Smooth muscle cell (in vitro differentiated cells): ENCODE results near the gene SLC35A5. TPM values are rescaled to one million over a fixed set of nuclear protein-coding genes. Genes with fewer than 3 reads are reported as not detected.
"Not testable (repeated sequence)": the region's sequence is repeated elsewhere in the genome, so short reads cannot be mapped to it uniquely, and the experiment has no call there.

ENCODE experiments used
- DNase-seq: peaks from one replicate; lab custom pipeline; 2025; ENCODE audit not compliant: unreplicated experiment; lab: John Stamatoyannopoulos, UW
- H2AFZ ChIP-seq: fragments of 200-600 bp; sonication (generic); 2 replicates; pipeline ENCODE4 v1.6.0; 2016; ENCODE audit warnings: antibody characterized with exemption, low read depth, mild to moderate bottlenecking
- H3F3A ChIP-seq: fragments of 200-600 bp; sonication (generic); 2 replicates; pipeline ENCODE4 v1.6.0; 2017; ENCODE audit warnings: antibody characterized with exemption, low read depth
- H3K27ac ChIP-seq: fragments of 200-600 bp; sonication (generic); 2 replicates; pipeline ENCODE4 v1.5.1; 2016; ENCODE audit warnings: low read depth, mild to moderate bottlenecking
- H3K27me3 ChIP-seq: fragments of 200-600 bp; sonication (generic); 2 replicates; pipeline ENCODE4 v1.6.1; 2016; ENCODE audit warnings: low read depth, mild to moderate bottlenecking
- H3K36me3 ChIP-seq: fragments of 200-600 bp; sonication (generic); 2 replicates; pipeline ENCODE4 v1.5.1; 2016; ENCODE audit warnings: low read depth
- H3K4me1 ChIP-seq: fragments of 200-600 bp; sonication (generic); 2 replicates; pipeline ENCODE4 v1.5.1; 2016; ENCODE audit warnings: low read depth
- H3K4me2 ChIP-seq: fragments of 200-600 bp; sonication (generic); 2 replicates; pipeline ENCODE4 v1.6.0; 2016; ENCODE audit warnings: mild to moderate bottlenecking
- H3K4me3 ChIP-seq: fragments of 200-600 bp; sonication (generic); 2 replicates; pipeline ENCODE4 v1.5.1; 2016; ENCODE audit warnings: mild to moderate bottlenecking
- H3K79me2 ChIP-seq: fragments of 200-600 bp; sonication (generic); 2 replicates; pipeline ENCODE4 v1.6.0; 2016; ENCODE audit warnings: low read depth, mild to moderate bottlenecking
- H3K9ac ChIP-seq: fragments of 200-600 bp; sonication (generic); 2 replicates; pipeline ENCODE4 v1.6.0; 2016; ENCODE audit warnings: low read depth
- H3K9me3 ChIP-seq: fragments of 200-600 bp; sonication (generic); replicated peaks from 2 replicates; pipeline ENCODE4 v1.5.1; 2016; ENCODE audit warnings: low read depth
- H4K20me1 ChIP-seq: fragments of 200-600 bp; sonication (generic); 2 replicates; pipeline ENCODE4 v1.6.0; 2016; ENCODE audit warnings: low read depth
- CTCF ChIP-seq: fragments of 200-600 bp; sonication (generic); IDR thresholded peaks from 2 replicates; pipeline ENCODE4 v1.5.1; 2017; ENCODE audit warnings: borderline replicate concordance, mild to moderate bottlenecking, antibody characterized with exemption; ENCODE audit not compliant: insufficient read depth, poor library complexity, severe bottlenecking
- WGBS: methylation state at CpG from one replicate; pipeline ENCODE4 v1.1.7; 2016; ENCODE audit warnings: low lambda C conversion rate; 5-methylcytosine and 5-hydroxymethylcytosine counted together
- polyA plus RNA-seq: library from polyadenylated mRNA; unstranded; fragments of >200 nt; fragmentation: Nextera tagmentation; extraction: Ambion mirVana; gene quantifications from 2 replicates; pipeline ENCODE4 v1.2.1, GENCODE V29; 2016
- total RNA-seq: library from RNA; depleted of rRNA; stranded (reverse); fragments of >200 nt; gene quantifications from 2 replicates; pipeline ENCODE4 v1.2.3, GENCODE V29; 2014

The SLC35A5 gene
- total and polyA plus RNA-seq, 2 experiments from 2014 or later: 18.1 to 28.0 TPM

- Histone ChIP-seq H3K9ac (no peak overlapping the region), H3F3A (no peaks in the 10 kb centered on the region), H2AFZ (no peak overlapping the region), H3K79me2 (no peaks in the 10 kb centered on the region), H3K9me3 (no peaks in the 10 kb centered on the region), H3K4me2 (no peak overlapping the region), H4K20me1 (no peaks in the 10 kb centered on the region), H3K27me3 (no peaks in the 10 kb centered on the region), H3K36me3 (no peaks in the 10 kb centered on the region), H3K4me3 (no peak overlapping the region), H3K27ac (no peak overlapping the region), H3K4me1 (no peaks in the 10 kb centered on the region)
- peak; percentile 80 for TF ChIP-seq CTCF
- DNase-seq: no peak
- WGBS: 81% methylated on average over 2 of the region's 2 CpGs
Measured at GRCh38 chr3:112519424-112520001, 42.3 kb upstream of the SLC35A5 start.

GRCh38 chr3:112524127-112524526 lies 37.7 kb upstream of the SLC35A5 start:
- not testable (repeated sequence) for H3K9me3 ChIP-seq, DNase-seq, H3K27ac ChIP-seq, H3F3A ChIP-seq, H3K36me3 ChIP-seq, H3K27me3 ChIP-seq, H3K9ac ChIP-seq, H3K4me2 ChIP-seq, H2AFZ ChIP-seq, H4K20me1 ChIP-seq, H3K79me2 ChIP-seq, H3K4me3 ChIP-seq, H3K4me1 ChIP-seq
- 97% methylated on average over 6 of the region's 6 CpGs for WGBS

GRCh38 chr3:112530573-112530972 lies 31.3 kb upstream of the SLC35A5 start:
- 94% methylated on average over 3 of the region's 3 CpGs for WGBS
- H4K20me1 ChIP-seq: no peaks in the 10 kb centered on the region
- no peaks in the 10 kb centered on the region for H3K27me3 ChIP-seq
- H3K9ac ChIP-seq: no peak overlapping the region
- H3K9me3 ChIP-seq: no peaks in the 10 kb centered on the region
- no peak overlapping the region for H3K4me3 ChIP-seq
- H3K79me2 ChIP-seq: no peaks in the 10 kb centered on the region
- no peak overlapping the region for H3K4me2 ChIP-seq
- H2AFZ ChIP-seq: no peak overlapping the region
- no peak for DNase-seq
- peaks cover 9% of the 10 kb centered on the region for H3K36me3 ChIP-seq
- no peak for TF ChIP-seq CTCF
- no peak overlapping the region for H3K27ac ChIP-seq
- H3F3A ChIP-seq: no peaks in the 10 kb centered on the region
- H3K4me1 ChIP-seq: no peaks in the 10 kb centered on the region

- Histone ChIP-seq H3K4me1 (no peaks in the 10 kb centered on the region), H3K36me3 (peaks cover 9% of the 10 kb centered on the region), H3K4me2 (no peak overlapping the region), H4K20me1 (no peaks in the 10 kb centered on the region), H3K79me2 (no peaks in the 10 kb centered on the region), H2AFZ (no peak overlapping the region), H3K27ac (no peak overlapping the region), H3K9me3 (no peaks in the 10 kb centered on the region), H3K27me3 (no peaks in the 10 kb centered on the region), H3F3A (no peaks in the 10 kb centered on the region), H3K9ac (no peak overlapping the region), H3K4me3 (no peak overlapping the region)
- DNase-seq: no peak
- 0% methylated on average over 1 of the region's 1 CpG for WGBS
- TF ChIP-seq CTCF: peak; percentile 64
Measured at GRCh38 chr3:112531358-112531781, 30.5 kb upstream of the SLC35A5 start.
